Measurements from ENCODE around the gene TM4SF4.

GRCh38 chr3:149494759-149495580 is 20.5 kb downstream of the TM4SF4 start:
- TF ChIP-seq POLR2A (IDR thresholded peaks at IDR 0.05) = no peak
- TF ChIP-seq CTCF (IDR thresholded peaks at IDR 0.05) = no peak

All from esophagus squamous epithelium (tissue), 4 donors.